Right cardiac atrium (tissue), 5 donors: ENCODE data around the gene TCF7L2. TPM values are rescaled to one million over a fixed set of nuclear protein-coding genes. Genes with fewer than 3 reads are reported as not detected.
"Not testable (repeated sequence)": the region's sequence is repeated elsewhere in the genome, so short reads cannot be mapped to it uniquely, and the experiment has no call there.

Experiments used
- ATAC-seq, 2 donors: fragments of 200-7000 bp; cut with Tn5 transposase; one replicate each; pipeline versions ENCODE4 v1.8.0 to v1.9.1; 2020; ENCODE audit warnings: moderate library complexity in 2 of 2, mild to moderate bottlenecking in 1 of 2
- DNase-seq, 3 donors: peaks; one replicate each; pipeline ENCODE4 v3.0.0-alpha.2; 2020
- H3K27ac ChIP-seq: one replicate; pipeline ENCODE4 v1.5.1; 2013; ENCODE audit warnings: mild to moderate bottlenecking, low read length, control low read depth, moderate library complexity
- H3K27me3 ChIP-seq: one replicate; pipeline ENCODE4 v1.6.1; 2013; ENCODE audit not compliant: control insufficient read depth, insufficient read depth
- H3K4me1 ChIP-seq: one replicate; pipeline ENCODE4 v1.6.1; 2013; ENCODE audit warnings: low read length; ENCODE audit not compliant: control insufficient read depth, insufficient read depth
- H3K4me3 ChIP-seq: one replicate; pipeline ENCODE4 v1.5.1; 2013; ENCODE audit warnings: low read length, control low read depth
- H3K9me3 ChIP-seq: one replicate; pipeline ENCODE4 v1.6.1; 2013; ENCODE audit warnings: low read length; ENCODE audit not compliant: control insufficient read depth
- WGBS: extraction: QIAGEN DNeasy Blood & Tissue Kit; methylation state at CpG from one replicate; pipeline ENCODE4 v1.1.7; 2013; 5-methylcytosine and 5-hydroxymethylcytosine counted together
- intact Hi-C, 4 donors: fragments of 100-400 bp; cut with DNase I; formaldehyde crosslinking; loops; one replicate each; pipeline versions ENCODE4 v1.11.0 to v1.14.0; 2022 to 2023
- polyA plus RNA-seq: library from polyadenylated mRNA; stranded (reverse); fragments of 200-250 nt; gene quantifications from one replicate; pipeline ENCODE4 v1.2.3, GENCODE V29; 2013
- total RNA-seq, 4 donors: library from RNA; stranded (reverse); fragmentation: NEBNext Ultra II Directional; extraction: Animal tissue kit (Norgen Biotek cat#: 25700); gene quantifications; one replicate each; pipeline ENCODE4 v1.2.1, GENCODE V29; 2021
- donor health status: healthy with polysubstance abuse.
- donor health status: DM: no; HTN: yes; CAD: no.
- donor health status: DM: no; HTN: no; CAD: no.
- donor health status: DM: no; HTN: yes; CAD: no; lungs with severe emphysema.
- donor health status: DM: yes; HTN: yes; CAD: no.

TCF7L2 gene
- total and polyA plus RNA-seq, 5 donors, result 9.2 to 18.7 (median 15.8) TPM

GRCh38 chr10:113099431-113100183, 149.6 kb downstream of the TCF7L2 start:
- Histone ChIP-seq H3K4me3 (no peak overlapping the region), H3K27ac (no peak overlapping the region), H3K4me1 (peaks cover 7% of the 10 kb centered on the region), H3K27me3 (no peaks in the 10 kb centered on the region), H3K9me3 (no peaks in the 10 kb centered on the region)
- DNase-seq (peak in 1 of 3 donors; percentile 53), ATAC-seq (peak in 1 of 2 donors; percentile 22)
- WGBS, result 42% methylated on average over 13 of the region's 13 CpGs
- intact Hi-C loops, result no loop called here

- intact Hi-C loops, result no loop called here
- Histone ChIP-seq H3K27me3 (no peaks in the 10 kb centered on the region), H3K27ac (no peak overlapping the region), H3K9me3 (no peaks in the 10 kb centered on the region), H3K4me1 (peaks cover 7% of the 10 kb centered on the region), H3K4me3 (no peak overlapping the region)
- DNase-seq (no peak), ATAC-seq (no peak)
- WGBS, result 81% methylated on average over 7 of the region's 7 CpGs
Observed at GRCh38 chr10:113100281-113100680, 150.2 kb downstream of the TCF7L2 start.

GRCh38 chr10:113103131-113103840, 153.2 kb downstream of the TCF7L2 start:
- H3K4me1 ChIP-seq, result peaks cover 5% of the 10 kb centered on the region
- ATAC-seq (no peak), DNase-seq (no peak)
- no peak overlapping the region for H3K27ac ChIP-seq
- no peaks in the 10 kb centered on the region for H3K9me3 ChIP-seq
- WGBS, result 68% methylated on average over 8 of the region's 8 CpGs
- H3K4me3 ChIP-seq, result no peak overlapping the region
- H3K27me3 ChIP-seq, result no peaks in the 10 kb centered on the region
- intact Hi-C loops, result no loop called here

- H3K4me1 ChIP-seq, result peaks cover 5% of the 10 kb centered on the region
- H3K4me3 ChIP-seq, result no peak overlapping the region
- DNase-seq (no peak), ATAC-seq (no peak)
- intact Hi-C loops, result no loop called here
- H3K27me3 ChIP-seq, result no peaks in the 10 kb centered on the region
- H3K9me3 ChIP-seq, result no peaks in the 10 kb centered on the region
- H3K27ac ChIP-seq, result no peak overlapping the region
- WGBS, result 57% methylated on average over 3 of the region's 3 CpGs
Observed at GRCh38 chr10:113104047-113104446, 154.0 kb downstream of the TCF7L2 start.

GRCh38 chr10:113108194-113108835, 158.3 kb downstream of the TCF7L2 start:
- peak in 2 of 3 donors; percentile 50 to 71 for DNase-seq
- no peak overlapping the region for H3K4me3 ChIP-seq
- H3K27ac ChIP-seq, result no peak overlapping the region
- peaks cover 5% of the 10 kb centered on the region for H3K4me1 ChIP-seq
- 73% methylated on average over 15 of the region's 15 CpGs for WGBS
- intact Hi-C loops, result no loop called here
- peak in 1 of 2 donors; percentile 38 for ATAC-seq
- H3K9me3 ChIP-seq, result no peaks in the 10 kb centered on the region
- H3K27me3 ChIP-seq, result no peaks in the 10 kb centered on the region

- Histone ChIP-seq H3K27ac (no peak overlapping the region), H3K4me1 (no peaks in the 10 kb centered on the region), H3K27me3 (no peaks in the 10 kb centered on the region), H3K4me3 (no peak overlapping the region), H3K9me3 (no peaks in the 10 kb centered on the region)
- DNase-seq (no peak), ATAC-seq (no peak)
- WGBS, result 98% methylated on average over 8 of the region's 8 CpGs
- intact Hi-C loops, result no loop called here
Observed at GRCh38 chr10:113108948-113109347, 158.9 kb downstream of the TCF7L2 start.

- H3K4me3 ChIP-seq, intact Hi-C loops, H3K27ac ChIP-seq, DNase-seq, H3K27me3 ChIP-seq, H3K9me3 ChIP-seq, H3K4me1 ChIP-seq, ATAC-seq: not testable (repeated sequence)
- WGBS, result 94% methylated on average over 4 of the region's 4 CpGs
Observed at GRCh38 chr10:113109482-113109881, 159.4 kb downstream of the TCF7L2 start.

- Histone ChIP-seq H3K4me1 (no peaks in the 10 kb centered on the region), H3K27me3 (no peaks in the 10 kb centered on the region), H3K4me3 (no peak overlapping the region), H3K9me3 (no peaks in the 10 kb centered on the region), H3K27ac (no peak overlapping the region)
- DNase-seq (no peak), ATAC-seq (no peak)
- intact Hi-C loops, result no loop called here
- 97% methylated on average over 3 of the region's 3 CpGs for WGBS
Observed at GRCh38 chr10:113111260-113111659, 161.2 kb downstream of the TCF7L2 start.

- H3K4me3 ChIP-seq, result no peak overlapping the region
- H3K27ac ChIP-seq, result no peak overlapping the region
- WGBS, result 82% methylated on average over 12 of the region's 12 CpGs
- no peaks in the 10 kb centered on the region for H3K27me3 ChIP-seq
- peak in 2 of 3 donors; percentile 56 to 64 for DNase-seq
- peak; percentile 67 for ATAC-seq
- intact Hi-C loops, result no loop called here
- H3K4me1 ChIP-seq, result no peaks in the 10 kb centered on the region
- H3K9me3 ChIP-seq, result no peaks in the 10 kb centered on the region
Observed at GRCh38 chr10:113111900-113112853, 162.1 kb downstream of the TCF7L2 start.

- intact Hi-C loops, result no loop called here
- Histone ChIP-seq H3K27ac (no peak overlapping the region), H3K4me3 (no peak overlapping the region), H3K9me3 (no peaks in the 10 kb centered on the region), H3K27me3 (no peaks in the 10 kb centered on the region), H3K4me1 (no peaks in the 10 kb centered on the region)
- WGBS, result 99% methylated on average over 5 of the region's 5 CpGs
- ATAC-seq (no peak), DNase-seq (no peak)
Observed at GRCh38 chr10:113113241-113113640, 163.2 kb downstream of the TCF7L2 start.
